WERI-Rb-1 (cell line): ENCODE measurements around the gene SLX9.

Experiments
- DNase-seq: peaks from one replicate; pipeline ENCODE4 v3.0.0-alpha.2; 2020
- H3K27ac ChIP-seq: fragments of 250-450 bp; sonication (Bioruptor Pico); 2 replicates; pipeline ENCODE4 v1.5.1; 2020; ENCODE audit warnings: mild to moderate bottlenecking, moderate library complexity
- H3K27me3 ChIP-seq: fragments of 250-450 bp; sonication (Bioruptor Pico); 2 replicates; pipeline ENCODE4 v1.5.1; 2021; ENCODE audit warnings: mild to moderate bottlenecking, low read depth, moderate library complexity; ENCODE audit not compliant: insufficient read depth, severe bottlenecking
- H3K36me3 ChIP-seq: fragments of 250-450 bp; sonication (Bioruptor Pico); 2 replicates; pipeline ENCODE4 v1.5.1; 2020; ENCODE audit warnings: mild to moderate bottlenecking, moderate library complexity
- H3K4me3 ChIP-seq: 2 replicates; pipeline ENCODE4 v1.5.1; 2011; ENCODE audit warnings: low read depth, mild to moderate bottlenecking, control low read depth, low read length
- H3K9me3 ChIP-seq: fragments of 250-450 bp; sonication (Bioruptor Pico); 2 replicates; pipeline ENCODE4 v1.5.1; 2021; ENCODE audit warnings: mild to moderate bottlenecking, moderate library complexity; ENCODE audit not compliant: severe bottlenecking
- CTCF ChIP-seq: IDR thresholded peaks from 2 replicates; pipeline ENCODE4 v1.5.1; 2011; ENCODE audit warnings: low read depth, mild to moderate bottlenecking, control low read depth, inconsistent platforms, low read length

The SLX9 gene

GRCh38 chr21:44900559-44901251, 39.1 kb upstream of the SLX9 start:
- Histone ChIP-seq H3K27ac (no peak overlapping the region), H3K27me3 (no peaks in the 10 kb centered on the region), H3K4me3 (no peak overlapping the region), H3K9me3 (no peaks in the 10 kb centered on the region), H3K36me3 (no peaks in the 10 kb centered on the region)
- TF ChIP-seq CTCF = no peak
- no peak for DNase-seq

- Histone ChIP-seq H3K27ac (no peak overlapping the region), H3K36me3 (no peaks in the 10 kb centered on the region), H3K27me3 (no peaks in the 10 kb centered on the region), H3K9me3 (no peaks in the 10 kb centered on the region), H3K4me3 (no peak overlapping the region)
- TF ChIP-seq CTCF = no peak
- no peak for DNase-seq
Measured at GRCh38 chr21:44901391-44902074, 38.3 kb upstream of the SLX9 start.

- H3K4me3 ChIP-seq = no peak overlapping the region
- H3K27ac ChIP-seq = no peak overlapping the region
- no peaks in the 10 kb centered on the region for H3K36me3 ChIP-seq
- DNase-seq = no peak
- no peak for TF ChIP-seq CTCF
- H3K27me3 ChIP-seq = no peaks in the 10 kb centered on the region
- no peaks in the 10 kb centered on the region for H3K9me3 ChIP-seq
Measured at GRCh38 chr21:44902268-44903049, 37.4 kb upstream of the SLX9 start.

- Histone ChIP-seq H3K4me3 (no peak overlapping the region), H3K27ac (no peak overlapping the region), H3K27me3 (no peaks in the 10 kb centered on the region), H3K9me3 (no peaks in the 10 kb centered on the region), H3K36me3 (no peaks in the 10 kb centered on the region)
- no peak for DNase-seq
- no peak for TF ChIP-seq CTCF
Measured at GRCh38 chr21:44903050-44903685, 36.7 kb upstream of the SLX9 start.

GRCh38 chr21:44903689-44904088, 36.1 kb upstream of the SLX9 start:
- no peaks in the 10 kb centered on the region for H3K36me3 ChIP-seq
- H3K27ac ChIP-seq = no peak overlapping the region
- no peak for DNase-seq
- no peak for TF ChIP-seq CTCF
- no peaks in the 10 kb centered on the region for H3K27me3 ChIP-seq
- no peak overlapping the region for H3K4me3 ChIP-seq
- no peaks in the 10 kb centered on the region for H3K9me3 ChIP-seq
